GM21723 (cell line): ENCODE measurements around the gene MAML2.

Experiments used
- ATAC-seq: cut with Tn5 transposase; IDR thresholded peaks from one replicate; pipeline ENCODE4 v1.9.1; 2021; ENCODE audit warnings: mild to moderate bottlenecking, moderate library complexity; ENCODE audit not compliant: unreplicated experiment

Gene MAML2

DNA sequence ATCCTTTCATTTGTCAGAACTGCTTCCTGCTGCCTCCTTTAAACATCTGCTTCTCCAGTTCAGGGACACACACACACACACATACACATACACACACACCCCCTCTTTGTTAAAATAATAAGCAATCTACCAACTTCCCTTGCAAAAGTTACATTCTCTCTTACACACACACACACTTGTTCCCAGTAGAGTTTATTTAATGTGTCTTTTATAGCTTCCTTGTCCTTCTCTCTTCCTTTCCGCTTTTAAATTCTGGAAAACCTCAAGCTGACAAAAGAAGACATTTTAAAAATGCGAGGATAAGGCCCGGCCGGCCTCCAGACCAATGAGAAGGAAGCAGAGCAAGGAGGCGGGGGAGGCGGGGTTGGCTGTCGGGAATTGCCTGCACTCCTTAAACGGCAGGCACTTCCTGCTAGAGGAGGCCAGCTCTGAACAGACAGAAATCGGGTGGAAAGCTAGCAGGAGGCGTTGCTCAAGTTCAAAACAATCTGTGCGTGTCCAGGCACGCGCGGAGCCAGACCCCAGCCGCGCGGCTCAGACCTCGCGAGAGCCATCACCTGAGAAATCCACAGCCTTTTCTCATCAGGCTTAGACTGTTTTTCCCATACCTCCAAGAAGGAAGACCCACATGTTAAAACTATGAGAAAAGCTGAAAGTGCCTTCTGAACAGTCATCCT lies 99.9 kb downstream of the MAML2 start:
- ATAC-seq, result peak; percentile 92

DNA sequence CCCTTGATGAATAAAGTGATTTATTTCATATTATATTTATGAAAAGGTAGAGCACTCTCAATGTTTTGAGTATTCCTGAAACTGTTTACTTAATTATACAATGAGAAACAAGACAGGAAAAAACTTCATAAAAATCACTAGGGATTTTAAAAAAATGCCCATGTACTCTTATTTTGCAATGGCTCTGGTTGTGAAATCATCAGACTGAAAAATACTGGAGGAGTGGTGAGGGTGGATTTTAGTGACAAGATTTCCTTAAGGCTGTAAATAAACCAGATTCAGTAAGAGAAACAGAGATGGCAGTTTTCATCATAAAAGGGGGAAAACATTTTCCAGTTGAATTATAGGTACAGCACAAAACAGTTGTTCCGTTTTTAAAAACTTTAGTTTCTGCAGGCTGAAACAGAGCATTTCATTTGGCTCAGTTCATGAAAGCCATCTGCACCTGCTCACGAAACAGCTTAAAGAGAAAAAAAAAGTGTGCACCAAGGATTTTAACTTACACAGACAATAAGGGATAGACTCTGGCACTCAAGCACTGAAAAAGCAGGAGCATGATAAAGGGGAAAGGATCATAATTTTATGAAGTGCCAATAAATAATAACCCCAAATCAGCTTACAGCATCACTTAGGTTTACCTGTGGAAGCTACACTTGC lies 100.7 kb downstream of the MAML2 start:
- no peak for ATAC-seq

DNA sequence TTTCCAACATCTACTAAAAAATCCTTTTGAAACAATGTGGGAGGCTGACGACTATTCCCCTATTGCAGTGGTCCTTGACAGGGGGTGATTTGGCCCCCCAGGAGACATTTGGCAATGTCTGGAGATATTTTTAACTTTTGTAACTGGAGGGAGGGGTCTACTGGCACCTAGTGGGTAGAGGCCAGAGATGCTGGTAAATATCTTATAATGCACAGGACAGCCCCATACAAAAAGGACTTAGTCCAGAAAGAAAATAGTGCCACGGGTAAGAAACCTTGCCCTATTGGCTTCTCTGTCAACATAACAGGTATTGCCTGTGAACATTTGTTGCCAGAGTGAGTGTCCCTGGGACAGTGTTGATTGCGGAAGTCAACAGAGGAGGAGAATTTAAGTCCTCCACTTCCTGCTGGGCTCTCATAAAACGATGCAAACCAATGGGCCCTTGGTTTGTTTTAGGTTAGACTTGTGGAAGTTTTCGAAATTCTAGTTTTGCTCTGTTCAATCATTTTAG lies 101.6 kb downstream of the MAML2 start:
- no peak for ATAC-seq

DNA sequence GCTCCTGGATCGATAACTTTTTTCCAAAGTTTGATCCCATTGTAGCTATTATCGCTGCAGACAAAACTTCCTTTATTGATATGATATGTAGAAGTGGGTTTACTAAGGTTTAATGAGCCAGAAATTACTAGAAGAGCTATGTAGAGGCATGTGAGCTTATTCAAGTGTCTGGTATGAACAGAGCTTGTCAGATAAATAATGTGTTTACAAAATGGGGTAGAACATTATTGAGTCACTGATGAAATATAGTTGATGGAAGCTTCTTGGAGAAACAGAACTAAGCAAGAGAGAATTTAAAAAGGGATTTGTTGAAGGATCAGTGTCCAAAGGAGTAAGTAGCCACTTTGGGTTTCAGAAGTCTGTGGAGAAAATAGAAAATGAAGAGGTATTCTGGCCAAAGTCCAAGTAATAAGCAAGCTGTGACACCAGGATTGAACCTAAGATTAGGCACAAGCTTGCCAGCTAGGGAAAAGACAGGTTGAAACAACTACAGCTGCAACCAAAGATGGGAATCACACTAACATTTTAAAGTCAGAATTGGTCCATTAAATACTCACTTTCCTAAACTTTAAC lies 104.3 kb downstream of the MAML2 start:
- no peak for ATAC-seq

DNA sequence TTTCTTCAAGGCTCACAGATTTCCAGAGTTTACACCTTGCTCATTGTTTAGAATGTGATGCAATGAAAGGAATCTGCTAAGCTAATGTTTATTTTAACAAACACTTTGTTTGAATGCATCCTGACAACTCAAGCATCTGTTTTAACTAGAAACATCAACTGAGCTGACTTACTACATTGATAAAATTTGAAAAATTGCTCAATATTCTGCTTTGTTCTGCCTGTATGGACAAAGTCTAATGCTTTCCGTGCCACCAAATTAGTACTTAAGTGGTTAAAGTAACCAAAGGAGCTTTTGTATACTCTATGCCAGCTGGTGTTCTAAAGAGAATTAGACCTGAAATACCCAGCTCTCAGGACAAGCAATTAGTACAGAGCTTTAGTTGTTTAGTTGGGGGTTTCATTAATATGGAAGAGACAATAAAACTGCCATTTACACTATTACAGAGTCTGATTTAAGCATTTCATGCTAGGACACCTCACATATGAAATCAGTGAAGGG lies 105.2 kb downstream of the MAML2 start:
- no peak for ATAC-seq

DNA sequence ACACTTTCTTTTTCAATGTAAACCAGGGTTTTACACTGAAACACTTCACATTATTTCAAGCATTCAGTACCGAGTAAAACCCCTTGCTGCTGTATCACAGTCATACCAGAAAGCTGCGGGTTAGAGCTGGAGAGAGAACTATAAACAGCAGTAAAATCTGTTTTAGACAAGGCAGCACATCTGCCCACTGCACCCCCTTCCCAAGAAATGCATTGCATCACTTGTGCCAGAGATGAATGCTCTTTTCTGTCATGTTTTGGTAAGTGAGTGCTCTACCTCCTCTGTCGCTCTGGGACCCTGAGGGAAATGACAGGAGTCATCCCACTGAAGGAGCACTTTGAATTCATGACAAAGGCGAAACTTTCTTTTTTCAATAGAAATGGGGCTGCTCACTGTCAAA lies 107.2 kb downstream of the MAML2 start:
- ATAC-seq, result peak; percentile 95

DNA sequence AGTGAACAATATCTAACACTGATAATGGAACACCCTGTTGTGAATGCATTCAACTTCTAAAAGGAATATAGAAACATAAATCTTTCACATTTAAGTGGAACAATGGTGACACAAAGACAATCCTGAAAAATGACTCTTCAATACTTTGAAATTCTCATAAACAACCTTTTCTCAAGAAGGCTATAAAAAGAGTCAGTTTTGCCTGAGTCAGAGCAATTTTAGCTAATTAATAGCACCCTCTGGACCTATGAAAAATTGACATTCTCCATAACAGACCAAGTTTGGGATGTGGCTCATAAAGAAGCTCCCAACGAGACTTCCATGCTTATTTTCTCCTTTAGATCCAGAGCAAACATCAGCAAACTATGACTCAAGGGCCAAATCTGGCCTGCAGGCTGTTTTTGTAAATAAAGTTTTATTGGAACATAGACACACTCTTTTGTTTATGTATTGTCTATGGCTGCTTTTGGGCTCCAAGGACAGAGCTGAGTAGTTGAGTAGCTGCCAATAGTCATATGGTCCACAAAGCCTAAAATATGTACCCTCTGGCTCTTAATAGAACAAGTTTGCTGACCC lies 108.0 kb downstream of the MAML2 start:
- ATAC-seq, result no peak

DNA sequence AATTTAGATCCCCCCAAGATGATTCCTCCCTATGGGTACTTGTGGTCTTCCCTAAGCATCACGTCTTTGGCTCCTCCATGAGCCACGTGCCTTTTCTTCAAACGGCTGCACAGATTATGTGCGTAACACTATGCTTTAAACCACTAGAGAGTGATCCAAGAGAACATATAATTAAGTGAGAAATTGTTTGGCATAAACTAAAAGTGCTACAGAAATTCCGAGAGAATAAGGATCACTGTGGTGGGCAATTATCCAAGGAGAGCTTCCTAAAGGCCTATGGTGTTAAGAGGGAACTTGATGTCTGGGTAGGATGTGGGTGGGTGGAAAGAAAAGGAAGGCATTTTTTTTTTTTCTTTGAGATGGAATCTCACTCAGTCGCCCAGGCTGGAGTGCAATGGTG lies 110.9 kb downstream of the MAML2 start:
- ATAC-seq, result no peak

DNA sequence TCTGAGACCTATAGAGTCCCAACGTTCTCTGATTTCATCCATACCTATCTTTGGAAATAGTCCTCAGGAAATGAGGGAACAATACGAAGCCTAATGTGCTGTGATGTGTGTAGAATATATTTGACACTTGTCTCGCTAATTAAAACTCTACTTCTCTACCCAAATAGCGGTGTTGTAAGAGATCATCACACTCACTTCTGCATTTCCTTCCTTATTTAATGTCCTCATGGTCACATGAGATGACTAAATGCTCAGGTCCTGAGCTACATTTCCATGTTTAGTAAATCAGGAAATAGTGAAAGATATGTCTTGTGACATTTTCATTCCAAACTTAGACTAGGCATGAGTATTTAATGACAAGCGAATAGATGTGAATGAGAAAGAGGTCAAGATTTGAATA lies 112.3 kb downstream of the MAML2 start:
- ATAC-seq, result no peak

DNA sequence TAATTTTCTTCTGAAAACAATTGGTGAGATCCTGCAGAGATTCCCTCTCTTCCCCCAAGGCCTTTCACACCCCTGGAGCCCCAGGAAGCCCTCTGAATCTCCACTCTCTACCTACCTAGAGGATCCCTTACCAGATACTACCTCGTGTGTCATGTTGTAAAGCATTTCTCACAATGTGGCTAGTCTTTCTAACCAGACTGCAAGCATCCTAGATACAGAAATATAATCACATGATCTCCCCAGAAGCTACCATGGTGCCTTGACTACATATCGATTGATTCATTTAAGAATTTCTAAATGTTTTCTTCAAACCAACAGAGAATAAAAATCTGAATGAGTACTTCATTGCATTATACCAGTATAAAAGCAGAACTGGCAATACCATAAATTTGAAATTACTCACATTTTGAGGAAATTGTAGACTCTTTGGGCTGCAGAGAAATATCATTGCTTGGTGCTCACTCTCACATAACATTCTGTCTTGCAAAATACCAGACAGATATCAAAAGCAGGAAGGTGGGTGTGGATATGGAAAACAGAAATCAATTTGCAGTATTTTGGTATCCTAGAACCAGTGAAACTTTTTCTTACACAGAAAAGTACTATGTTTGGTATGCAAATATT lies 113.5 kb downstream of the MAML2 start:
- no peak for ATAC-seq

DNA sequence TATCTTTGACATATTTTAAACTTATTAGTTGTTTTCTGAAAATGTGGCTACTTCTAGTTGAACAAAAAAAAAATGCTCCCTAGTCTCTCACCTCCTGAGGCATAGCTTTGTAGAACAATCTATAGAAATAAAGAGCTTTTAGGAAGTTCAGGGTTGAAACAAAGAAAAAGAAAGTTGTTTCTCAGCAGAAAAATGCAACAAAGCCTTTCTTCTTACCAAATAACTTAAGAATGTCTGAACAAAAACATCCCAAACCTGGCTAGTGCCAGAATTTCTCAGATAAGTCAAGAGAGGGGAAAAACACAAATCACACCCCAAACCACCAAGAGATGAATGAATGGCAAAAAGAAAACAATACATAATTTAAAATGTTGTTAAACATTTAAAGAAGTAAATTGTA lies 114.1 kb downstream of the MAML2 start:
- no peak for ATAC-seq

DNA sequence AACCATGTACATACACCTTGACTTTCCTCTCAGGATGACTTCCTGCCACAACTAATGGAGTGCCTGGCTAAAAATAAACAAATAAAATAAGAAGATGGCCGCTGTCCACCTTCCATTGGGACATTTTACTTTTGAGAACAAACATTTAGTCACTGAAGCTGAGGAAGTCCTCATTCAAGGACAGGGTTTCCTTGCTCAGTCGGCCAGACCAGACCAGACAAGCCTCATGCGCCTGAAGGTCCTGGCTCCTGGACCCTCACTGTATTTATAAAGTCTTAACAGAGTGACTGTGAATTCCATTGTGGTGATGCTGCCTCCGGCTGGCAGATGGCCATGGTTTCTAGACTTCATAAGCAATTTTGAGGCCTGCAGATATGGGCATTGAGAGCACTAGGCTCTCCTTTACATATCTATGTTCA lies 114.5 kb downstream of the MAML2 start:
- no peak for ATAC-seq

DNA sequence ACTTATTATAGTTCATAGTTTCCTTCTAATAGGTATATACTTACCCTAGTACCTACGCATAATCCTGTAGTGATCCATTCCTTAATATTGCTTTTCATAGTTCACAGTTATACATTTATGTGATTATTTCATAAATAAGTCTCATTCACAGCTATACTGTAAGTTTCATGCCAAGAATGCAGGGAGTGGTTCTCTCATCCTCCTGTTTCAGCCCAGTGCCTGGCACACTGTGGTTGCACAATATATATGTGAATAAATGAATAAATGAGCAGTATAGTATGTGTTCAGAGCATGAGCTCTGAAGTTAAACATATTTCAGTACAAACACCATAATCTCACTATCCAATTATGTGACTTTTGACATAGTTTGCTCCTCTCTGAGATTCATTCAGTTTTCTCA lies 115.8 kb downstream of the MAML2 start:
- no peak for ATAC-seq

DNA sequence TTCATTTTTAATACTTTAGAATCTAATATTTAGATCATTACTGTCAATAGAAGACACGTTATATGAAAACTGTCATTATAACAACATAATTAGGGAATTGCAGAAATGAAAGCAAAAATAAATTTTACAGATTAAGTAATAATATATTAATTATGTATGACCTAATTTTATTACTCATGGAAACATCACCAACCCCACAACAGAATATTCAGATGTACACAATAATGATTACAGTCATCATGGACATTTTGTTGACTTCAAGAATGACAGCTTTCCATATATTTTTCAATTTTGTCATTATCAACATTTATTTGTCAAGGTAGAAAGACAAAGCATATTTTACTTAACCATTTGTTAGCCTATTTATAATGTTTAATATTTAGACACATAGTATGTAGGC lies 119.9 kb downstream of the MAML2 start:
- ATAC-seq, result no peak

DNA sequence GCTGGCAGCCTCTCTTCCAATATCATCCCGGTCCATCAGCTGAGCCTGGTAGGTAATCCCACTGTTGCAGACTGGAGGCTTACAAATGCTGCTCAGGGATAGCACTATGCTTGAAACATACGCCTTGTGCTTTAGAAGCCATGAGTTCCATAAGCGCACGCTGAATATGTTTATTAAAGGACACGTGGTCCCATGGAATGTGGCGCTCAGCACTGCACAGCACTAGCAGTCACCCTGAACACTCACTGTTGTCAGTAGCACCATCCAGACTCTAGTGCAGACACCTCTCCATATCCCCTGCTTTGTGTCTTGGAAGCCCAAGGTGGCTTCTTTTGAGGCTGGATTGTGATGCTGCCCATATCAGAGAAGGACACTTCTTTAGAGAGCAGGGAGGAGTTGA lies 120.9 kb downstream of the MAML2 start:
- no peak for ATAC-seq

DNA sequence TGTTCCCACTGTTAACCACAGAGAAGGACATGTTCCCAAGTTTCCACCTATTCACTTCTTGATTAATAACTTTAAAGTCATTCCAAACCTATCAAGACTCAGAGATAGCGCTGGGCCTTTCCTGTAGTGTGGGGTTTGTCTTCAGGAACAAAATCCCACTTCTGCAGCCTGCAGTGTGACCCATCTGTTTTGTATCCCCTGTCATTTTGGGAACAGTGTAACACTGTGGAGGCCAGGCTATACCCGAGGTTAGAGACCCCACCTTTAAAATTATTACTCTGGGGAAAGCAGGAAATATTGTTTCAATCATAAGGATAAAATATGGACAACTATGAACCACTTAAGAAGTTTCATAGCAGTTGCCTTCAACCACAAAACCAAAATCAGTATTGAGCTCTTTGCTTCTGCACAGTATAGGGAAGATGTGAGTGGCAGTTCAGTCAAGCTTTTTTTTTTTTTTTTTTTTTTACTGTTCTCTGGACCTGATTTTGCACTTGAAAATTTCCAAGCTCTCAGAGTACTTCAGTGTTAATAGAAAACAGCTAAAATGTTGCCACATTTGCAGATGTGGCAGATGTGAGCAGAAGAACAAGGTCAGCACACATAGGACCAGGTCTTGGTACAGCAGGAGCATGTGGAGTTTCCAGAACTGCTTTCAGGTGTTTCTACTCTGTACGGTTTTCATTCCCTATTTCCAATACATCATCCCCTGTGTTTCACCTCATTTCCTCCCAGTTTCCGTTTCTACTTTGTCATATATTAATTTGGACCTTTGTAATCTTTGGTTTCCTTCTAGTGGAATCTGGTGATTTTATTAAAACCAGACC lies 121.5 kb downstream of the MAML2 start:
- no peak for ATAC-seq

DNA sequence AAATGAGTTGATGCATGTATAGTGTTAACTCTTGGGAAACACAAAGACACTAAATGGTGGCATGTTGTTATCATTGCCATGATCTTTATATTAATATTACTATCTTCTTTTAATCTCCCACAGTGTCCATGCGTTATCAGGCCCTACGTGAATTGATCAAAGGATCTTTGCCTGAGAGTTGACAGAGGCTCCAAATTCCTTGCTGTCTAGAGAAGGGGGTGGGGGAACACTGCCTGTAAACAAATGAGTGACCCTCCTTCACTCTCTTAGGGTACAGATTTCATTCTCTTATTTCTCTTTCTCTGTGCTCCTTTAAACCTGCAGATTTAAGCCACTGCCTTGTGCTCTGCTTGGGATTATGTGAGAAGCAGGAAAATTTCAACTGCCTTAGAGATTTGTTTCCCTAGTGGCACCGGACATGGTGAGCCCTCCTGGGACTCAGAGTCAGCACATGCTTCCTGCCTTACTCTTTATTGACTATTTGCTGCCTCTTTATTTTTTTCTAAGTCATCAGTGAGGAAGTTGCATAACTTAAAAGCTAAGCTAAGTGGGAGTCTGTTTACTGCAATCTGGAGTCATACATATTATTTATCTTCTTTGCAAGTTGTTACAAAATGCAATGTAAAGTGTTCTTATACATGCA lies 122.9 kb downstream of the MAML2 start:
- ATAC-seq, result no peak

DNA sequence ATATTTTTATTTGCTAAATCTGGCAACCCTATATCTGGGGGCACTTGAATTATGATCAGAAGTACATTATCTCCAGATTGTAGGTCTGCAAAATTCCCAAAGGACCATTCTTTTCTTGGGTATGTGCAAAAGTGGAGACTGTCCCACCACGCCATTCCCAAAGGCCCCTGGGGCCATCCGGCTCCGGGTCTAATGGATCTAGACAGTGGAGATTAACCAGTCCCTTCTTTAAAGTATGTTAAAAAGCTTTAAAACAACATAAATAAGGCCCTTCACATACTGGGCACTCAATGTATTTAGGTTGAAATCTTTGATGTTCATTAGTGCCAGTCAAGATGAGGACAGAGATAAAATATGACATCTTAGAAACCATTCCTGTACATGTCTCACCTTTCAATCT lies 124.1 kb downstream of the MAML2 start:
- no peak for ATAC-seq

DNA sequence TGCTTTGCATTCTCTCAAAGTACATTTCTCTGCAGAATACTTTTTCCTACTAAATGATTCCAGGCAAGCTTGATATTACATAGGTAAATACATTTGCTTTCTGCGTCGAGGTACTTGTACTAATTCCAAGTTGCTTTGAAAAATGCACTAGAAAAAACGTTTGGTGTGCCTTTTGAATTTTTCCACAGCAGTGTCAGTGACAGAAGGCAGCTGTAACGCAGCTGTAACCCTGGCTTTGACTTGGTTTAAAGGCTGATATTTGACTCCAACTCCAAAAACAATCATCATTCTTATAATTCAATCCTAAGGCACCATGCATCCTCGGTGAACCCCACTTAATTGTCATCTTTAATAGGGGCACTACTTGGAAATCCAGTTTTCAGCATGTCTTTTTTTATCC lies 125.0 kb downstream of the MAML2 start:
- ATAC-seq, result no peak

DNA sequence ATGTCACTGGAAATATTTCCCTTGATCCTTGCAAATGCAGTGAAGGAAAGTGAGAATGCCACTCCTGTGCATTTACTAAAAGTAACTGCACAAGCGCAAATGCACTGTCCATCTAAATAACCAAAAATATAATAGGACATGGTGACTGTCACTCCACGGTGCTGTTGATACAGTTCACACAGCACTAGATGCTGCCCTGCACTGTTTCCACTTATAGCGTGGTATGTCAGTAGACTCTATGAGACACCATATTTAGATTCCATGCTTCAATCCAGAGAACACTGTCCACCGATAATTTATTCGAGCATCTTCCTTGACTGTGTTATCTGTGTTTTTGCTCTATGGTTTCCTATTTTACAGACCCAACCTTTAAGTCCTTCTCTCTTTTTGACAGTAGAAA lies 125.8 kb downstream of the MAML2 start:
- no peak for ATAC-seq
